Central memory CD8-positive, alpha-beta T cell (primary cell): ENCODE data around the gene MLLT6.
A peak's percentile ranks its signal among the peaks of the same experiment; 100 is the strongest.

Experiments used
- ATAC-seq: fragments of 150-1000 bp; cut with Tn5 transposase; replicated peaks from 2 replicates; pipeline ENCODE4 v1.10.0; 2022; ENCODE audit warnings: mild to moderate bottlenecking, moderate FRiP score, moderate number of reproducible peaks; ENCODE audit not compliant: poor library complexity, severe bottlenecking; ENCODE audit errors: extremely low read depth
- DNase-seq, 2 donors: peaks; one replicate each; pipeline ENCODE4 v3.0.0; 2021; ENCODE audit warnings: low spot score in 2 of 2
- H3K27ac Mint-ChIP-seq: one replicate; pipeline ENCODE4 v1.8.0; 2022; ENCODE audit warnings: low read depth, mild to moderate bottlenecking, moderate library complexity, mixed read lengths
- H3K27me3 Mint-ChIP-seq: one replicate; pipeline ENCODE4 v1.8.0; 2022; ENCODE audit warnings: mixed read lengths
- H3K36me3 Mint-ChIP-seq: one replicate; pipeline ENCODE4 v1.8.0; 2022; ENCODE audit warnings: mild to moderate bottlenecking, moderate library complexity, mixed read lengths; ENCODE audit not compliant: insufficient read depth
- H3K4me1 Mint-ChIP-seq: one replicate; pipeline ENCODE4 v1.8.0; 2022; ENCODE audit warnings: mixed read lengths
- H3K4me3 Mint-ChIP-seq: one replicate; pipeline ENCODE4 v1.8.0; 2022; ENCODE audit warnings: mild to moderate bottlenecking, moderate library complexity, mixed read lengths
- H3K9me3 Mint-ChIP-seq: one replicate; pipeline ENCODE4 v1.8.0; 2022; ENCODE audit warnings: mixed read lengths

Gene MLLT6

GRCh38 chr17:38690386-38690785 lies 14.7 kb upstream of the MLLT6 start:
- Mint-ChIP-seq H3K27ac (no peak overlapping the region), H3K27me3 (peaks cover 20% of the 10 kb centered on the region), H3K4me3 (no peak overlapping the region), H3K4me1 (no peaks in the 10 kb centered on the region), H3K36me3 (no peaks in the 10 kb centered on the region), H3K9me3 (no peaks in the 10 kb centered on the region)
- no peak for DNase-seq
- no peak for ATAC-seq

GRCh38 chr17:38691154-38691553 lies 13.9 kb upstream of the MLLT6 start:
- no peaks in the 10 kb centered on the region for H3K36me3 Mint-ChIP-seq
- no peak for ATAC-seq
- no peak for DNase-seq
- peaks cover 13% of the 10 kb centered on the region for H3K27me3 Mint-ChIP-seq
- H3K4me1 Mint-ChIP-seq, result no peaks in the 10 kb centered on the region
- H3K27ac Mint-ChIP-seq, result peak overlapping the region; percentile 68
- no peak overlapping the region for H3K4me3 Mint-ChIP-seq
- no peaks in the 10 kb centered on the region for H3K9me3 Mint-ChIP-seq

- Mint-ChIP-seq H3K36me3 (no peaks in the 10 kb centered on the region), H3K27ac (no peak overlapping the region), H3K4me1 (peaks cover 13% of the 10 kb centered on the region), H3K27me3 (no peaks in the 10 kb centered on the region), H3K4me3 (no peak overlapping the region), H3K9me3 (no peaks in the 10 kb centered on the region)
- no peak for DNase-seq
- ATAC-seq, result no peak
Observed at GRCh38 chr17:38693700-38694329, 11.3 kb upstream of the MLLT6 start.

- no peaks in the 10 kb centered on the region for H3K9me3 Mint-ChIP-seq
- peak overlapping the region; percentile 52 for H3K27ac Mint-ChIP-seq
- no peak overlapping the region for H3K4me3 Mint-ChIP-seq
- H3K27me3 Mint-ChIP-seq, result no peaks in the 10 kb centered on the region
- ATAC-seq (no peak), DNase-seq (no peak)
- H3K36me3 Mint-ChIP-seq, result peaks cover 7% of the 10 kb centered on the region
- peaks cover 25% of the 10 kb centered on the region for H3K4me1 Mint-ChIP-seq
Observed at GRCh38 chr17:38697061-38697820, 7.8 kb upstream of the MLLT6 start.

GRCh38 chr17:38698760-38699159 lies 6.3 kb upstream of the MLLT6 start:
- Mint-ChIP-seq H3K27me3 (no peaks in the 10 kb centered on the region), H3K27ac (no peak overlapping the region), H3K4me3 (no peak overlapping the region), H3K4me1 (peaks cover 33% of the 10 kb centered on the region), H3K9me3 (no peaks in the 10 kb centered on the region), H3K36me3 (peaks cover 10% of the 10 kb centered on the region)
- ATAC-seq, result no peak
- no peak for DNase-seq

- ATAC-seq (peak; percentile 59), DNase-seq (peak; percentile 44 to 69)
- Mint-ChIP-seq H3K9me3 (no peaks in the 10 kb centered on the region), H3K27ac (peak overlapping the region; percentile 97), H3K36me3 (peaks cover 23% of the 10 kb centered on the region), H3K27me3 (no peaks in the 10 kb centered on the region), H3K4me1 (peaks cover 50% of the 10 kb centered on the region), H3K4me3 (peak overlapping the region; percentile 95)
Observed at GRCh38 chr17:38701504-38702165, 3.4 kb upstream of the MLLT6 start.

- Mint-ChIP-seq H3K36me3 (peaks cover 23% of the 10 kb centered on the region), H3K9me3 (no peaks in the 10 kb centered on the region), H3K27me3 (no peaks in the 10 kb centered on the region), H3K4me1 (peaks cover 50% of the 10 kb centered on the region), H3K27ac (peak overlapping the region; percentile 97), H3K4me3 (peak overlapping the region; percentile 95)
- DNase-seq (peak; percentile 54 to 59), ATAC-seq (peak; percentile 44)
Observed at GRCh38 chr17:38702166-38702915, 2.7 kb upstream of the MLLT6 start.

GRCh38 chr17:38702916-38703741 lies 1.9 kb upstream of the MLLT6 start:
- no peaks in the 10 kb centered on the region for H3K27me3 Mint-ChIP-seq
- peaks cover 54% of the 10 kb centered on the region for H3K4me1 Mint-ChIP-seq
- H3K9me3 Mint-ChIP-seq, result no peaks in the 10 kb centered on the region
- peak overlapping the region; percentile 95 for H3K4me3 Mint-ChIP-seq
- peak overlapping the region; percentile 97 for H3K27ac Mint-ChIP-seq
- DNase-seq (no peak), ATAC-seq (no peak)
- H3K36me3 Mint-ChIP-seq, result peaks cover 26% of the 10 kb centered on the region

- ATAC-seq, result no peak
- peak overlapping the region; percentile 95 for H3K4me3 Mint-ChIP-seq
- DNase-seq, result peak in 1 of 2 donors; percentile 28
- peaks cover 28% of the 10 kb centered on the region for H3K36me3 Mint-ChIP-seq
- H3K4me1 Mint-ChIP-seq, result peaks cover 60% of the 10 kb centered on the region
- H3K27me3 Mint-ChIP-seq, result no peaks in the 10 kb centered on the region
- H3K9me3 Mint-ChIP-seq, result no peaks in the 10 kb centered on the region
- peak overlapping the region; percentile 97 for H3K27ac Mint-ChIP-seq
Observed at GRCh38 chr17:38703742-38704605, 1.1 kb upstream of the MLLT6 start.

GRCh38 chr17:38705523-38705802 lies 390 bp downstream of the MLLT6 start:
- H3K9me3 Mint-ChIP-seq, result no peaks in the 10 kb centered on the region
- no peak for ATAC-seq
- H3K27ac Mint-ChIP-seq, result no peak overlapping the region
- H3K36me3 Mint-ChIP-seq, result peaks cover 41% of the 10 kb centered on the region
- H3K4me3 Mint-ChIP-seq, result peak overlapping the region; percentile 95
- DNase-seq, result no peak
- no peaks in the 10 kb centered on the region for H3K27me3 Mint-ChIP-seq
- peaks cover 71% of the 10 kb centered on the region for H3K4me1 Mint-ChIP-seq

- Mint-ChIP-seq H3K36me3 (peaks cover 46% of the 10 kb centered on the region), H3K9me3 (no peaks in the 10 kb centered on the region), H3K27ac (peak overlapping the region; percentile 79), H3K4me3 (peak overlapping the region; percentile 95), H3K4me1 (peaks cover 75% of the 10 kb centered on the region), H3K27me3 (no peaks in the 10 kb centered on the region)
- DNase-seq, result no peak
- ATAC-seq, result no peak
Observed at GRCh38 chr17:38705803-38706504, 881 bp downstream of the MLLT6 start.
